ENCODE data around the gene IDNK. TPM values are rescaled to one million over a fixed set of nuclear protein-coding genes. Genes with fewer than 3 reads are reported as not detected.

IDNK gene
- total RNA-seq, 1 donor from 2014 or later = 15.2 TPM

DNA sequence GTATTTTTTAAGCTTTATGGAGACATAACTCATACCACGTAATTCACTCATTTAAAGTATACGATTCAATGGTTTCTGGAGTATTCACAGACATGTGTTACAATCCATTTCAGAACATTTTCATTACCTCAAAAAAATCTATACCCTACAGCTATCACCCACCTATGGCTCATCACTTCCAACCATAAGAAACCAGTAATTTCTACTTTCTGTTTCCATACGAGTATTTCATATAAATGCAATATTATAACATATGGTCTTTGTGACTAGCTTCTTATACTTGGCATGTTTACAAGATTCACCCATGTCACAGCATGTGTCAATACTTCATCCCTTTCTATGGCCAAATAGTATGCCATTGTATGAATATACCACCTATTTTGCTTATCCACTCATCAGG lies 66.0 kb downstream of the IDNK start:
- no peak for DNase-seq (ENCODE audit: low spot score)

DNA sequence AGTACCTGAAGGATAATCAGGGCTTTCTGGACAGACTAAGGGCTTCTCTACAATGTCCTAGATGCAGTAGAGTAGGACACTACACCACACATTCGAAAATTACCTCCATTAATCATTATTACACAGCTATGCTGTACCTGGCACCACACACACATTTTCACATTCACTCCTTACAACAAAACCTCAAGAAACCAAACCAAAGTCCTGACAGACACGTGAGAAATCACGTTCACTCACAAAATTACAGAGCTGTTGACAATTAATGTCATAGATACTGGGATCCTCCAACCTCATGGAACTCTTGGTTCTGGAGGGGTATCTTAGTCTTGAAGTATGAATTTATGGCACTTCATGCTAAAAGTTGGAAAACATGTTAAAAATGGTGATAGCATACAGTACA lies 68.5 kb downstream of the IDNK start:
- DNase-seq (ENCODE audit: low spot score) = no peak

Other genes with a start within 250 kb of the IDNK start
- gene FRMD3, start 84.7 kb upstream of the IDNK start, total RNA-seq (ENCODE audit: insufficient read depth, low replicate concordance) = 51.3 TPM
- 108 TPM for gene UBQLN1, start 84.8 kb downstream of the IDNK start, total RNA-seq (ENCODE audit: insufficient read depth, low replicate concordance)
- 12.0 TPM for gene GKAP1, start 194.6 kb downstream of the IDNK start, total RNA-seq (ENCODE audit: insufficient read depth, low replicate concordance)